A549 (cell line): ENCODE data around the gene NOS1. TPM values are rescaled to one million over a fixed set of nuclear protein-coding genes. Genes with fewer than 3 reads are reported as not detected.

Experiments used
- ATAC-seq, 2 experiments: fragments of 200-7000 bp in 1 of 2; fragments of >200 bp in 1 of 2; cut with Nextera tagmentation in 1 of 2; cut with Tn5 transposase in 1 of 2; 3 replicates each; pipeline versions ENCODE4 v1.8.0 to v1.9.1; 2018 to 2020; ENCODE audit warnings: mild to moderate bottlenecking in 1 of 2, moderate library complexity in 1 of 2
- CTCF ChIA-PET: fragments of 300-600 bp; sonication (Branson Sonifier 250); formaldehyde crosslinking; extraction: SDS; loops from one replicate; lab custom pipeline; 2021; ENCODE audit warnings: antibody characterized with exemption, inconsistent platforms; lab: Yijun Ruan, JAX
- POLR2A ChIA-PET: fragments of 350-600 bp; formaldehyde crosslinking; extraction: SDS; loops from one replicate; lab custom pipeline; 2021; ENCODE audit warnings: antibody characterized with exemption, inconsistent platforms; lab: Yijun Ruan, JAX
- DNase-seq, 2 experiments: peaks; one replicate each; pipeline versions ENCODE4 v3.0.0 to v3.0.0-alpha.2; 2011 to 2016; ENCODE audit warnings: low read depth in 1 of 2, low spot score in 1 of 2
- FAIRE-seq: peaks from 2 replicates; lab custom pipeline; 2011; peaks lifted over from hg19 to GRCh38; lab: Jason Lieb, UNC
- H3K27ac ChIP-seq, 2 experiments: fragments of >200 bp; sonication (Bioruptor Twin); formaldehyde crosslinking; 3 replicates each; pipeline ENCODE4 v1.5.1; 2016 to 2017
- H3K4me1 ChIP-seq: fragments of >200 bp; sonication (Bioruptor Twin); formaldehyde crosslinking; 3 replicates; pipeline ENCODE4 v1.6.1; 2016
- H3K4me2 ChIP-seq: fragments of >200 bp; sonication (Bioruptor Twin); formaldehyde crosslinking; 3 replicates; pipeline ENCODE4 v1.6.1; 2016
- H3K4me3 ChIP-seq: fragments of >200 bp; sonication (Bioruptor Twin); formaldehyde crosslinking; 3 replicates; pipeline ENCODE4 v1.5.1; 2016
- H3K9me3 ChIP-seq: fragments of >200 bp; sonication (Bioruptor Twin); formaldehyde crosslinking; 3 replicates; pipeline ENCODE4 v1.6.1; 2016
- ATOH8 ChIP-seq: fragments of 250-450 bp; sonication (Bioruptor Pico); IDR thresholded peaks from 2 replicates; pipeline ENCODE4 v1.5.0; 2020; ENCODE audit warnings: low read depth, mild to moderate bottlenecking, moderate library complexity
- BHLHE40 ChIP-seq: IDR thresholded peaks from 2 replicates; pipeline ENCODE4 v1.6.1; 2012; ENCODE audit warnings: low read depth, low read length, inconsistent platforms
- CBX8 ChIP-seq: fragments of 200-600 bp; sonication (generic); IDR thresholded peaks from 2 replicates; pipeline ENCODE4 v1.6.1; 2016
- CHD2 ChIP-seq: fragments of 150-350 bp; IDR thresholded peaks from 2 replicates; pipeline ENCODE4 v1.6.1; 2014; ENCODE audit warnings: low read length; ENCODE audit not compliant: partially characterized antibody
- CTCF ChIP-seq: fragments of >200 bp; sonication (Bioruptor Twin); formaldehyde crosslinking; IDR thresholded peaks from 3 replicates; pipeline ENCODE4 v1.5.1; 2016
- EHMT2 ChIP-seq: fragments of 200-600 bp; sonication (generic); IDR thresholded peaks from 2 replicates; pipeline ENCODE4 v1.6.1; 2016; ENCODE audit warnings: antibody characterized with exemption, low read depth, mild to moderate bottlenecking, moderate library complexity
- EP300 ChIP-seq, 2 experiments: fragments of >200 bp; sonication (Bioruptor Twin); formaldehyde crosslinking; IDR thresholded peaks; 2 replicates in 1 of 2; 3 replicates in 1 of 2; pipeline ENCODE4 v1.6.1; 2016 to 2017
- FOSL2 ChIP-seq, 2 experiments: fragments of 450-650 bp in 1 of 2; fragments of >200 bp in 1 of 2; sonication (Bioruptor Twin) in 1 of 2; formaldehyde crosslinking; IDR thresholded peaks; 2 replicates each; pipeline versions ENCODE4 v1.5.0 to v1.6.1; 2016 to 2020; ENCODE audit warnings: mild to moderate bottlenecking in 1 of 2, moderate library complexity in 1 of 2
- FOXS1 ChIP-seq: fragments of 250-450 bp; sonication (Bioruptor Pico); IDR thresholded peaks from 2 replicates; pipeline ENCODE4 v1.5.0; 2020; ENCODE audit warnings: mild to moderate bottlenecking, moderate library complexity
- HOXA7 ChIP-seq: fragments of 250-450 bp; sonication (Bioruptor Pico); IDR thresholded peaks from 2 replicates; pipeline ENCODE4 v1.5.0; 2020; ENCODE audit warnings: mild to moderate bottlenecking, moderate library complexity
- HOXB13 ChIP-seq: fragments of 250-450 bp; sonication (Bioruptor Pico); IDR thresholded peaks from 2 replicates; pipeline ENCODE4 v1.5.0; 2020; ENCODE audit warnings: low read depth, mild to moderate bottlenecking, moderate library complexity
- KDM5A ChIP-seq: fragments of 200-600 bp; sonication (generic); IDR thresholded peaks from 2 replicates; pipeline ENCODE4 v1.6.1; 2016; ENCODE audit warnings: antibody characterized with exemption, mild to moderate bottlenecking
- PHF8 ChIP-seq: fragments of 200-600 bp; sonication (generic); IDR thresholded peaks from 2 replicates; pipeline ENCODE4 v1.6.1; 2016; ENCODE audit warnings: low read depth, mild to moderate bottlenecking, antibody characterized with exemption, moderate library complexity, borderline replicate concordance
- POLR2A ChIP-seq: IDR thresholded peaks from 2 replicates; pipeline ENCODE4 v1.6.1; 2012; ENCODE audit warnings: mild to moderate bottlenecking, low read length
- POLR2AphosphoS2 ChIP-seq: conservative IDR thresholded peaks from 2 replicates; pipeline ENCODE4 v1.6.1; 2012; ENCODE audit warnings: low read length, improper control_type of control experiment, inconsistent platforms
- RAD21 ChIP-seq, 2 experiments: fragments of >200 bp in 1 of 2; sonication (Bioruptor Twin) in 1 of 2; formaldehyde crosslinking in 1 of 2; IDR thresholded peaks in 1 of 2; conservative IDR thresholded peaks in 1 of 2; 2 replicates in 1 of 2; 3 replicates in 1 of 2; pipeline ENCODE4 v1.6.1; 2012 to 2018; ENCODE audit warnings: inconsistent platforms in 1 of 2
- REST ChIP-seq: fragments of 200-600 bp; sonication (generic); IDR thresholded peaks from 2 replicates; pipeline ENCODE4 v1.6.1; 2016; ENCODE audit warnings: antibody characterized with exemption, mild to moderate bottlenecking, moderate library complexity
- RFX5 ChIP-seq: fragments of 450-650 bp; IDR thresholded peaks from 2 replicates; pipeline ENCODE4 v1.7.1; 2014; ENCODE audit warnings: antibody characterized with exemption, mild to moderate bottlenecking, moderate library complexity
- TP53 ChIP-seq: fragments of 250-450 bp; sonication (Bioruptor Pico); IDR thresholded peaks from 2 replicates; pipeline ENCODE4 v1.5.0; 2021; ENCODE audit warnings: mild to moderate bottlenecking, moderate library complexity
- USF2 ChIP-seq: fragments of 450-650 bp; IDR thresholded peaks from 2 replicates; pipeline ENCODE4 v1.6.1; 2014; ENCODE audit warnings: antibody characterized with exemption
- WGBS: methylation state at CpG from one replicate; pipeline ENCODE4 v1.1.6; 2017; ENCODE audit errors: missing lambda C conversion rate; 5-methylcytosine and 5-hydroxymethylcytosine counted together
- polyA plus RNA-seq, 4 experiments: library from polyadenylated mRNA; depleted of rRNA in 3 of 4; stranded (reverse); fragments of >200 nt; fragmentation: RNase III in 1 of 4; extraction: RNeasy Plus Mini Kit Qiagen cat#74134 plus additional on column Dnase treatment in 1 of 4; gene quantifications; 2 replicates in 3 of 4; 3 replicates in 1 of 4; pipeline ENCODE4 v1.2.3, GENCODE V29; 2011 to 2017

NOS1 gene
- polyA plus RNA-seq, 2 of the 4 experiments (the other 2 are of a cell fraction) = 0.10 to 0.39 TPM

- POLR2A ChIA-PET = no interaction called here
Observed at GRCh38 chr12:117334855-117335587, 26.4 kb downstream of the NOS1 start.

GRCh38 chr12:117334051-117334450 lies 27.4 kb downstream of the NOS1 start:
- ChIA-PET CTCF (interaction anchor here (1.2 kb wide), 2 partner anchors 33 to 504 kb away, joined by 3 to 5 read pairs; no protein-coding TSS in a partner anchor), POLR2A (no interaction called here)
- no peak for DNase-seq
- peaks cover 12% of the 10 kb centered on the region; the same call in 2 of the 3 replicates for H3K4me1 ChIP-seq
- TF ChIP-seq RFX5 (no peak), EP300 (IDR thresholded peaks at IDR 0.05) (no peak), KDM5A (no peak), FOXS1 (CRISPR knock-in tag) (no peak), RAD21 (conservative IDR thresholded peaks at IDR 0.05 in 1 of 2, IDR thresholded peaks at IDR 0.05 in 1 of 2) (no peak), CHD2 (no peak), FOSL2 (IDR thresholded peaks at IDR 0.05) (no peak), FOSL2 (CRISPR knock-in tag; IDR thresholded peaks at IDR 0.05) (no peak), POLR2A (no peak), REST (no peak), EHMT2 (no peak)
- 61% methylated on average over 3 of the region's 3 CpGs for WGBS
- H3K4me3 ChIP-seq = no peak overlapping the region
- no peak for ATAC-seq
- H3K4me2 ChIP-seq = no peak overlapping the region
- no peak overlapping the region for H3K27ac ChIP-seq
- no peaks in the 10 kb centered on the region for H3K9me3 ChIP-seq
- no peak for FAIRE-seq

More at GRCh38 chr12:117334855-117335587, 26.4 kb downstream of the NOS1 start:
- FAIRE-seq (no peak), ATAC-seq (no peak), DNase-seq (no peak)
- CTCF ChIA-PET = interaction anchor here (0.9 to 1.8 kb wide), 4 partner anchors 32 to 522 kb away, joined by 3 to 10 read pairs (median 4); no protein-coding TSS in a partner anchor
- no peak overlapping the region for H3K4me3 ChIP-seq
- no peaks in the 10 kb centered on the region for H3K9me3 ChIP-seq
- no peak overlapping the region for H3K4me2 ChIP-seq
- no peak for TF ChIP-seq TP53
- TF ChIP-seq CTCF = no peak
- TF ChIP-seq RAD21 (conservative IDR thresholded peaks at IDR 0.05 in 1 of 2, IDR thresholded peaks at IDR 0.05 in 1 of 2) = no peak
- no peak for TF ChIP-seq HOXB13 (CRISPR knock-in tag)
- no peak for TF ChIP-seq BHLHE40
- TF ChIP-seq POLR2AphosphoS2 = no peak
- TF ChIP-seq CBX8 = no peak
- WGBS = 78% methylated on average over 21 of the region's 21 CpGs
- H3K27ac ChIP-seq = no peak overlapping the region
- H3K4me1 ChIP-seq = peaks cover 12% of the 10 kb centered on the region; the same call in 2 of the 3 replicates

- ATAC-seq = no peak
- POLR2A ChIA-PET = no interaction called here
- TF ChIP-seq KDM5A = no peak
- TF ChIP-seq PHF8 = no peak
- no peak for TF ChIP-seq CTCF
- no peak for TF ChIP-seq USF2
- no peak for TF ChIP-seq HOXA7
- no peak for TF ChIP-seq ATOH8
Observed at GRCh38 chr12:117333331-117333881, 28.0 kb downstream of the NOS1 start.

More at GRCh38 chr12:117333331-117333881, 28.0 kb downstream of the NOS1 start:
- WGBS = 84% methylated on average over 13 of the region's 13 CpGs
- Histone ChIP-seq H3K9me3 (no peaks in the 10 kb centered on the region), H3K27ac (no peak overlapping the region), H3K4me1 (peaks cover 12% of the 10 kb centered on the region; the same call in 2 of the 3 replicates), H3K4me3 (no peak overlapping the region), H3K4me2 (no peak overlapping the region)
- FAIRE-seq (no peak), DNase-seq (no peak)
- CTCF ChIA-PET = interaction anchor here (1.2 kb wide), 1 partner anchor 504 kb away, joined by 5 read pairs; no protein-coding TSS in a partner anchor
